Measurements from ENCODE around the gene UGT1A10. TPM values are rescaled to one million over a fixed set of nuclear protein-coding genes. Genes with fewer than 3 reads are reported as not detected.

The UGT1A10 gene
- total and polyA plus RNA-seq, 2 donors (not counting 1 experiment from before 2014, with no cell fraction given): not detected

- H3K27ac ChIP-seq (ENCODE audit: low read length in 2 of 2): no peak overlapping the region
- ATAC-seq (ENCODE audit: low read depth): no peak
- no peak overlapping the region for H3K9ac ChIP-seq (ENCODE audit: low read length)
- no peak overlapping the region for H3K27ac Mint-ChIP-seq
- H3K4me1 Mint-ChIP-seq: no peaks in the 10 kb centered on the region
- intact Hi-C loops (cut with micrococcal nuclease): no loop called here
- peaks cover 0 to 6% (median 0%) of the 10 kb centered on the region in 4 experiments for H3K27me3 ChIP-seq (replicated peaks in 1 of 4; ENCODE audit: control extremely low read depth in 1 of 4, control insufficient read depth in 3 of 4, insufficient read depth in 4 of 4, low read length in 3 of 4)
- H3K27me3 Mint-ChIP-seq: peaks cover 46% of the 10 kb centered on the region
- POLR2A ChIA-PET: no interaction called here
- no peaks in the 10 kb centered on the region for H3K9me3 Mint-ChIP-seq (ENCODE audit: insufficient read depth)
- no peak overlapping the region for H3K4me2 ChIP-seq (replicated peaks; ENCODE audit: low read depth, low read length, poor library complexity, severe bottlenecking)
- H3K79me2 ChIP-seq (ENCODE audit: control insufficient read depth, insufficient read depth, low read length): no peaks in the 10 kb centered on the region
- peaks cover 0 to 2% (median 0%) of the 10 kb centered on the region in 3 donors for H3K9me3 ChIP-seq (ENCODE audit: control extremely low read depth in 1 of 3, control insufficient read depth in 2 of 3, insufficient read depth in 1 of 3, low read length in 2 of 3)
- H3K36me3 ChIP-seq (replicated peaks in 1 of 2; ENCODE audit: control extremely low read depth in 1 of 2, control insufficient read depth in 1 of 2, extremely low read depth in 1 of 2, insufficient read depth in 2 of 2, low read length in 1 of 2): no peaks in the 10 kb centered on the region
- no peak overlapping the region for H3K4me3 Mint-ChIP-seq
- TF ChIP-seq, protein P1, sequence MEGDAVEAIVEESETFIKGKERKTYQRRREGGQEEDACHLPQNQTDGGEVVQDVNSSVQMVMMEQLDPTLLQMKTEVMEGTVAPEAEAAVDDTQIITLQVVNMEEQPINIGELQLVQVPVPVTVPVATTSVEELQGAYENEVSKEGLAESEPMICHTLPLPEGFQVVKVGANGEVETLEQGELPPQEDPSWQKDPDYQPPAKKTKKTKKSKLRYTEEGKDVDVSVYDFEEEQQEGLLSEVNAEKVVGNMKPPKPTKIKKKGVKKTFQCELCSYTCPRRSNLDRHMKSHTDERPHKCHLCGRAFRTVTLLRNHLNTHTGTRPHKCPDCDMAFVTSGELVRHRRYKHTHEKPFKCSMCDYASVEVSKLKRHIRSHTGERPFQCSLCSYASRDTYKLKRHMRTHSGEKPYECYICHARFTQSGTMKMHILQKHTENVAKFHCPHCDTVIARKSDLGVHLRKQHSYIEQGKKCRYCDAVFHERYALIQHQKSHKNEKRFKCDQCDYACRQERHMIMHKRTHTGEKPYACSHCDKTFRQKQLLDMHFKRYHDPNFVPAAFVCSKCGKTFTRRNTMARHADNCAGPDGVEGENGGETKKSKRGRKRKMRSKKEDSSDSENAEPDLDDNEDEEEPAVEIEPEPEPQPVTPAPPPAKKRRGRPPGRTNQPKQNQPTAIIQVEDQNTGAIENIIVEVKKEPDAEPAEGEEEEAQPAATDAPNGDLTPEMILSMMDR (IDR thresholded peaks at IDR 0.05): no peak
- TF ChIP-seq EZH2 (IDR thresholded peaks at IDR 0.05; ENCODE audit: borderline replicate concordance, insufficient read depth, low read depth, low read length, poor library complexity, severe bottlenecking): no peak
- H3K4me3 ChIP-seq (ENCODE audit: control extremely low read depth in 1 of 5, extremely low read depth in 1 of 5, insufficient read depth in 1 of 5, low read depth in 2 of 5, low read length in 4 of 5): no peak overlapping the region
- H2AFZ ChIP-seq (ENCODE audit: insufficient read depth, low read depth, low read length, poor library complexity, severe bottlenecking): no peak overlapping the region
- no peaks in the 10 kb centered on the region for H4K20me1 ChIP-seq (ENCODE audit: control insufficient read depth, insufficient read depth, low read length, poor library complexity, severe bottlenecking)
- H3K4me1 ChIP-seq (ENCODE audit: control insufficient read depth in 2 of 2, insufficient read depth in 2 of 2, low read length in 2 of 2): no peaks in the 10 kb centered on the region
- CTCF ChIA-PET: no interaction called here
- no peak for DNase-seq
- no CpG with 5 or more reads among the region's 1 CpG for WGBS (ENCODE audit: insufficient coverage)
These were observed 27.7 kb downstream of the UGT1A10 start for GRCh38 chr2:233663911-233664310.

- Mint-ChIP-seq H3K4me3 (no peak overlapping the region), H3K9me3 (ENCODE audit: insufficient read depth) (no peaks in the 10 kb centered on the region), H3K27ac (no peak overlapping the region), H3K27me3 (peaks cover 32% of the 10 kb centered on the region), H3K4me1 (no peaks in the 10 kb centered on the region)
- Histone ChIP-seq H2AFZ (ENCODE audit: insufficient read depth, low read depth, low read length, poor library complexity, severe bottlenecking) (no peak overlapping the region), H3K27me3 (replicated peaks in 1 of 4; ENCODE audit: control extremely low read depth in 1 of 4, control insufficient read depth in 3 of 4, insufficient read depth in 4 of 4, low read length in 3 of 4) (peaks cover 0 to 3% (median 0%) of the 10 kb centered on the region in 4 experiments), H3K9ac (ENCODE audit: low read length) (no peak overlapping the region), H3K4me2 (replicated peaks; ENCODE audit: low read depth, low read length, poor library complexity, severe bottlenecking) (no peak overlapping the region), H3K79me2 (ENCODE audit: control insufficient read depth, insufficient read depth, low read length) (no peaks in the 10 kb centered on the region), H3K4me1 (ENCODE audit: control insufficient read depth in 2 of 2, insufficient read depth in 2 of 2, low read length in 2 of 2) (no peaks in the 10 kb centered on the region), H3K4me3 (ENCODE audit: control extremely low read depth in 1 of 5, extremely low read depth in 1 of 5, insufficient read depth in 1 of 5, low read depth in 2 of 5, low read length in 4 of 5) (no peak overlapping the region), H4K20me1 (ENCODE audit: control insufficient read depth, insufficient read depth, low read length, poor library complexity, severe bottlenecking) (no peaks in the 10 kb centered on the region), H3K9me3 (ENCODE audit: control extremely low read depth in 1 of 3, control insufficient read depth in 2 of 3, insufficient read depth in 1 of 3, low read length in 2 of 3) (peaks cover 0 to 2% (median 0%) of the 10 kb centered on the region in 3 donors), H3K36me3 (replicated peaks in 1 of 2; ENCODE audit: control extremely low read depth in 1 of 2, control insufficient read depth in 1 of 2, extremely low read depth in 1 of 2, insufficient read depth in 2 of 2, low read length in 1 of 2) (no peaks in the 10 kb centered on the region), H3K27ac (ENCODE audit: low read length in 2 of 2) (no peak overlapping the region)
- CTCF ChIA-PET: no interaction called here
- no peak for ATAC-seq (ENCODE audit: low read depth)
- WGBS (ENCODE audit: insufficient coverage): 100% methylated on average over 2 of the region's 4 CpGs
- DNase-seq: no peak
- TF ChIP-seq, protein P1 (IDR thresholded peaks at IDR 0.05): no peak
- no peak for TF ChIP-seq EZH2 (IDR thresholded peaks at IDR 0.05; ENCODE audit: borderline replicate concordance, insufficient read depth, low read depth, low read length, poor library complexity, severe bottlenecking)
- intact Hi-C loops (cut with micrococcal nuclease): no loop called here
- POLR2A ChIA-PET: no interaction called here
These were observed 32.5 kb downstream of the UGT1A10 start for GRCh38 chr2:233668605-233669260.
